NCI-H1436 treated with DMSO at 0.1 percent for 48 hours (cell line): ENCODE measurements around the gene OR4C13.
"Not testable (repeated sequence)": the region's sequence is repeated elsewhere in the genome, so short reads cannot be mapped to it uniquely, and the experiment has no call there.

Experiments
- DNase-seq: peaks from one replicate; lab custom pipeline; 2025; lab: John Stamatoyannopoulos, UW

The OR4C13 gene

DNA sequence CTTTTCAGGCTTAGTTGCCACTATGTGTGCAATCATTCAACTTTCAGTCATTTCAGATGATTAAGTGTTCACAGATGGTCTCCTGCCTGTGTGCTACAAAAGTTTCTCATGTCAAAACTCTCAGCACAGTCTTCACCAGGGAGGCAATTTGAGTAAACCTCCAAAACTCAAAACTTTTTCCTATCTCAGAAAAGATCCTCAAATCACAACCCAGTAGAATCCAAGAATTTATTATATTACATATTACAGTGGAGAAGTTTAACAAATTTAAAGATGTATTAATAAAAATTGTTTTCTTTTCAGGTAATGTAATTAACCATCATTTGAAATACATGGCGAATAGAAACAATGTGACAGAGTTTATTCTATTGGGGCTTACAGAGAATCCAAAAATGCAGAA lies at the start of gene OR4C13:
Gene OR4C13, plus strand, starts transcription at position 301 of the 400 bp plus-strand sequence. Its CDS starts 32 bp downstream, at position 333.
- no peak for DNase-seq

DNA sequence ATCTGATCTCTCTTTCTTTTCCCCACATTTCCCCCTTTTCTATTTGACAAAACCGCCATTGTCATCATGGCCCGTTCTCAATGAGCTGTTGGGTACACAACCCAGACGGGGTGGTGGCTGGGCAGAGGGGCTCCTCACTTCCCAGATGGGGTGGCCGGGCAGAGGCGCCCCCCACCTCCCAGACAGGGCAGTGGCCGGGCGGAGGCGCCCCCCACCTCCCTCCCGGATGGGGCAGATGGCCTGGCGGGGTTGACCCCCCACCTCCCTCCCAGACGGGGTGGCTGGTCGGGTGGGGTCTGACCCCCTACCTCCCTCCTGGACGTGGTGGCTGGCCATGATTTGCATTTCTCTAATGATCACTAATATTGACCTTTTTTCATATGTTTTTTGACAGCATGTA lies 40.7 kb upstream of the OR4C13 start:
- not testable (repeated sequence) for DNase-seq

DNA sequence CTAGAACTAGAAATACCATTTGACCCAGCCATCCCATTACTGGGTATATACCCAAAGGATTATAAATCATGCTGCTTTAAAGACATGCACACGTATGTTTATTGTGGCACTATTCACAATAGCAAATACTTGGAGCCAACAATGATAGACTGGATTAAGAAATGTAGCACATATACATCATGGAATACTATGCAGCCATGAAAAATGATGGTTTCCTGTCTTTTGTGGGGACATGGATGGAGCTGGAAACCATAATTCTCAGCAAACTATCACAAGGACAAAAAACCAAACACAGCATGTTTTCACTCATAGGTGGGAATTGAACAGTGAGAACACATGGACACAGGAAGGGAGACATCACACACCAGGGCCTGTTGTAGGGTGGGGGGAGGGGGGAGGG lies 3.5 kb upstream of the OR4C13 start:
- DNase-seq = not testable (repeated sequence)

DNA sequence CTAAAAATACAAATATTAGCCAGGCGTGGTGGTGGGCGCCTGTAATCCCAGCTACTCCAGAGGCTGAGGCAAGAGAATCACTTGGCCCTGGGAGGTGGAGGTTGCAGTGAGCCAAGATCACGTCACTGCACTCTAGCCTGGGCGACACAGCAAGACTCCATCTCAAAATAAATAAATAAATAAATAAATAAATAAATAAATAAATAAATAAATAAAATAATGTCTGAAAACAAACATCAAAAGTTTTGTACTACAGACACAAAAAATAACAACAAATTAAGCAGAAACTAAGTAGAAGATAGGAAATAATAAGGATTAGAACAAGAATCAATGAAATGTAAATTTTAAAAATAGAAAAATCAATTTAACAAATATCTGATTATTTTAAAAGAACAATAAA lies 21.2 kb downstream of the OR4C13 start:
- not testable (repeated sequence) for DNase-seq

DNA sequence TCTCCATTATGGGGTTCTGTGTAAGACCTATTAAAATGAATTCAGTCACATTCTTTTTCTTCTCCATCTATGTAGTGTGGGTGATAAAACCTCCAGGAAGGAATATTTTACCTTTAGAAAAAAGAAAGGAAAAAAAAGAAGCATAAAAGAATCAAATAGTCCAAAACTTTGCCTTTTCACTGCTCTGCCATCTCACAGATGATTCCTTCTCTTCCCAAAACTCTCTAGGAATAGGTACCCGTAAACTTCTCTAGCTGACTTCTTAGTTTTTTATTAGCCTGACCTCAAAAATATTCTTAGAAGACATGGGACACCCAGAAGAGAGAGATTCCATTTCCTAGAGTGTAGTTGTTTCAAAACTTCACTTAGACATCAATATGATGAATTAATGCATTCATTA lies 30.2 kb downstream of the OR4C13 start, which contains the start of gene OR4C12:
Gene OR4C12, minus strand, starts transcription at position 101 of the 400 bp plus-strand sequence. Its CDS starts 34 bp downstream, at position 67.
- not testable (repeated sequence) for DNase-seq

DNA sequence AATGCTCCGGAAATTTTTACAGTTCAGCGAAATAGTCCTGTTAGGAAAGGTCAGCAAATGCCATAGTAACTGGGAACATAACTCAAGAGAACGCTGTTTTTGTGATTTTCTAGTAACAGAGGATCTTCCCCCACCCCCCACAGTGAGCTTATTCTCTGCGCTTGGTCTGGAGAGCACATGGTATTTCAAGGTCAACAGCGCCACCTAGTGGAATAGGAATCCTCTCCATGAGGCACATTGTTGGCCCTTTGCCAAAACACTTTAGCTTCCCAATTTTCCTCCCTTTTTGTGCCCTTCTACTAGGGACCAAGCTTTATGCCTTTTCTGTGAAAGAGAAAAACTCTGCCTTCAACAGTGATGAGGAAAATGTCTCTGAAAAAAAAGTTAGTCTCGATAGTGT lies 43.4 kb downstream of the OR4C13 start:
- DNase-seq = no peak
